22Rv1 (cell line): Measurements from ENCODE around the gene FARSB.

Source experiments
- H3K27ac ChIP-seq: fragments of 450-650 bp; 2 replicates; pipeline ENCODE4 v1.5.1; 2017
- CTCF ChIP-seq: fragments of 450-650 bp; IDR thresholded peaks from 2 replicates; pipeline ENCODE4 v1.5.1; 2017; ENCODE audit warnings: mild to moderate bottlenecking
- ZFX ChIP-seq: fragments of 450-650 bp; IDR thresholded peaks from 2 replicates; pipeline ENCODE4 v1.6.1; 2017; ENCODE audit warnings: antibody characterized with exemption, borderline replicate concordance

Gene FARSB

GRCh38 chr2:222606306-222606705 is 49.6 kb downstream of the FARSB start:
- no peak overlapping the region for H3K27ac ChIP-seq
- TF ChIP-seq ZFX (no peak), CTCF (no peak)

GRCh38 chr2:222604749-222605515 is 51.0 kb downstream of the FARSB start:
- no peak for TF ChIP-seq CTCF
- TF ChIP-seq ZFX = no peak
- no peak overlapping the region for H3K27ac ChIP-seq

- no peak overlapping the region for H3K27ac ChIP-seq
- TF ChIP-seq ZFX (no peak), CTCF (no peak)
Measured at GRCh38 chr2:222603501-222603900, 52.4 kb downstream of the FARSB start.

- TF ChIP-seq ZFX (no peak), CTCF (no peak)
- H3K27ac ChIP-seq = no peak overlapping the region
Measured at GRCh38 chr2:222598611-222599010, 57.3 kb downstream of the FARSB start.

- TF ChIP-seq CTCF (no peak), ZFX (no peak)
- H3K27ac ChIP-seq = no peak overlapping the region
Measured at GRCh38 chr2:222595581-222595980, 60.3 kb downstream of the FARSB start.

- H3K27ac ChIP-seq = no peak overlapping the region
Measured at GRCh38 chr2:222594679-222595078, 61.2 kb downstream of the FARSB start.

GRCh38 chr2:222592176-222592575 is 63.7 kb downstream of the FARSB start:
- TF ChIP-seq CTCF (no peak), ZFX (no peak)

More at GRCh38 chr2:222594679-222595078, 61.2 kb downstream of the FARSB start:
- TF ChIP-seq CTCF (no peak), ZFX (no peak)

More at GRCh38 chr2:222592176-222592575, 63.7 kb downstream of the FARSB start:
- no peak overlapping the region for H3K27ac ChIP-seq
